ENCODE data around the gene CACNA2D3. TPM values are rescaled to one million over a fixed set of nuclear protein-coding genes. Genes with fewer than 3 reads are reported as not detected.

Gene CACNA2D3
- total RNA-seq, 1 experiment from 2014 or later: 0.59 TPM

DNA sequence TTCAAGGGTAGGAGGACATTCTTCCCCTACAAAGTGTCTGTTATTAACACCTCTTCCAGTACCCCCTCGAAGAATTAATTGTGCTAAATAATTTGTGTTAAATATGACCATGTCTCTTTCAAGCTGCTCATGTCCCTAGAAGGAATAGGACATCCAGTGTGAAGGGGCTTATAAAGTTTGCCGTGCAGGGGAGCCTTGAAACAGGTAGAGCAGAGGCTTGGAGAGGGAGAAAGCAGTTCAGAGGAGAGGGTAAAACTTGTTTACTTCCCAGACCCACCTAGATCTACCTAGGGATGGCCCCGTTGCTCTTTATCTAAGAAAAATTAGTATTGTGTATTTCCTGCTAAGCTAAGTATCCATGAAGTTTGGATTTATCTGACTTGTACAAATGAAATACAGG, 114.8 kb downstream of the CACNA2D3 start:
- Histone ChIP-seq H3K27me3 (ENCODE audit: insufficient read depth, low read depth) (peaks cover 3% of the 10 kb centered on the region; the same call in 1 of the 2 replicates), H3K9me3 (ENCODE audit: insufficient read depth, low read depth) (no peaks in the 10 kb centered on the region), H3K9me2 (ENCODE audit: insufficient read depth) (no peaks in the 10 kb centered on the region), H3K27ac (no peak overlapping the region), H2AFZ (no peak overlapping the region), H3F3A (ENCODE audit: insufficient read depth, low read depth) (no peaks in the 10 kb centered on the region), H3K4me3 (no peak overlapping the region), H3K4me2 (no peak overlapping the region), H4K20me1 (ENCODE audit: insufficient read depth) (no peaks in the 10 kb centered on the region), H3K79me2 (ENCODE audit: low read depth) (no peaks in the 10 kb centered on the region), H3K4me1 (replicated peaks; ENCODE audit: insufficient read depth) (no peaks in the 10 kb centered on the region), H3K36me3 (ENCODE audit: low read depth) (no peaks in the 10 kb centered on the region)
- ChIA-PET CTCF (no interaction called here), POLR2A (ENCODE audit: unreplicated experiment) (no interaction called here)
- intact Hi-C loops (cut with micrococcal nuclease; ENCODE audit: unreplicated experiment): no loop called here
- TF ChIP-seq, protein P1, sequence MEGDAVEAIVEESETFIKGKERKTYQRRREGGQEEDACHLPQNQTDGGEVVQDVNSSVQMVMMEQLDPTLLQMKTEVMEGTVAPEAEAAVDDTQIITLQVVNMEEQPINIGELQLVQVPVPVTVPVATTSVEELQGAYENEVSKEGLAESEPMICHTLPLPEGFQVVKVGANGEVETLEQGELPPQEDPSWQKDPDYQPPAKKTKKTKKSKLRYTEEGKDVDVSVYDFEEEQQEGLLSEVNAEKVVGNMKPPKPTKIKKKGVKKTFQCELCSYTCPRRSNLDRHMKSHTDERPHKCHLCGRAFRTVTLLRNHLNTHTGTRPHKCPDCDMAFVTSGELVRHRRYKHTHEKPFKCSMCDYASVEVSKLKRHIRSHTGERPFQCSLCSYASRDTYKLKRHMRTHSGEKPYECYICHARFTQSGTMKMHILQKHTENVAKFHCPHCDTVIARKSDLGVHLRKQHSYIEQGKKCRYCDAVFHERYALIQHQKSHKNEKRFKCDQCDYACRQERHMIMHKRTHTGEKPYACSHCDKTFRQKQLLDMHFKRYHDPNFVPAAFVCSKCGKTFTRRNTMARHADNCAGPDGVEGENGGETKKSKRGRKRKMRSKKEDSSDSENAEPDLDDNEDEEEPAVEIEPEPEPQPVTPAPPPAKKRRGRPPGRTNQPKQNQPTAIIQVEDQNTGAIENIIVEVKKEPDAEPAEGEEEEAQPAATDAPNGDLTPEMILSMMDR (conservative IDR thresholded peaks at IDR 0.05): no peak
- TF ChIP-seq EZH2 (IDR thresholded peaks at IDR 0.05; ENCODE audit: low read depth): no peak
- no peak for DNase-seq
- BruUV-seq (replicated peaks): no TSS peak

GRCh38 chr3:54237788-54238502, 115.6 kb downstream of the CACNA2D3 start:
- no peak overlapping the region for H3K4me3 ChIP-seq
- DNase-seq: no peak
- no peaks in the 10 kb centered on the region for H4K20me1 ChIP-seq (ENCODE audit: insufficient read depth)
- H3K9me2 ChIP-seq (ENCODE audit: insufficient read depth): no peaks in the 10 kb centered on the region
- ChIA-PET POLR2A (ENCODE audit: unreplicated experiment) (no interaction called here), CTCF (no interaction called here)
- H3K27me3 ChIP-seq (ENCODE audit: insufficient read depth, low read depth): peaks cover 7% of the 10 kb centered on the region; the same call in 1 of the 2 replicates
- BruUV-seq (replicated peaks): no TSS peak
- intact Hi-C loops (cut with micrococcal nuclease; ENCODE audit: unreplicated experiment): no loop called here
- no peaks in the 10 kb centered on the region for H3K36me3 ChIP-seq (ENCODE audit: low read depth)
- no peak overlapping the region for H2AFZ ChIP-seq
- no peak for TF ChIP-seq EZH2 (IDR thresholded peaks at IDR 0.05; ENCODE audit: low read depth)
- H3K9me3 ChIP-seq (ENCODE audit: insufficient read depth, low read depth): no peaks in the 10 kb centered on the region
- H3K79me2 ChIP-seq (ENCODE audit: low read depth): no peaks in the 10 kb centered on the region
- no peak overlapping the region for H3K4me2 ChIP-seq
- no peak overlapping the region for H3K27ac ChIP-seq
- H3F3A ChIP-seq (ENCODE audit: insufficient read depth, low read depth): no peaks in the 10 kb centered on the region
- no peaks in the 10 kb centered on the region for H3K4me1 ChIP-seq (replicated peaks; ENCODE audit: insufficient read depth)

- H3K79me2 ChIP-seq (ENCODE audit: low read depth): no peaks in the 10 kb centered on the region
- no peaks in the 10 kb centered on the region for H3K9me2 ChIP-seq (ENCODE audit: insufficient read depth)
- intact Hi-C loops (cut with micrococcal nuclease; ENCODE audit: unreplicated experiment): no loop called here
- no peak overlapping the region for H3K4me2 ChIP-seq
- CTCF ChIA-PET: no interaction called here
- H3K4me1 ChIP-seq (replicated peaks; ENCODE audit: insufficient read depth): no peaks in the 10 kb centered on the region
- peaks cover 8% of the 10 kb centered on the region; the same call in 1 of the 2 replicates for H3K27me3 ChIP-seq (ENCODE audit: insufficient read depth, low read depth)
- H4K20me1 ChIP-seq (ENCODE audit: insufficient read depth): no peaks in the 10 kb centered on the region
- POLR2A ChIA-PET (ENCODE audit: unreplicated experiment): no interaction called here
- DNase-seq: no peak
- H3K4me3 ChIP-seq: no peak overlapping the region
- no peaks in the 10 kb centered on the region for H3K9me3 ChIP-seq (ENCODE audit: insufficient read depth, low read depth)
- TF ChIP-seq, protein P1 (conservative IDR thresholded peaks at IDR 0.05): no peak
- no peak for TF ChIP-seq EZH2 (IDR thresholded peaks at IDR 0.05; ENCODE audit: low read depth)
- no peak overlapping the region for H3K27ac ChIP-seq
- H2AFZ ChIP-seq: no peak overlapping the region
- H3K36me3 ChIP-seq (ENCODE audit: low read depth): no peaks in the 10 kb centered on the region
- BruUV-seq (replicated peaks): no TSS peak
- no peaks in the 10 kb centered on the region for H3F3A ChIP-seq (ENCODE audit: insufficient read depth, low read depth)
Observed at GRCh38 chr3:54240309-54240708, 118.0 kb downstream of the CACNA2D3 start.

All from PC-9 (cell line).